Fibroblast of the aortic adventitia (primary cell): ENCODE measurements around the gene PHGDH. TPM values are rescaled to one million over a fixed set of nuclear protein-coding genes. Genes with fewer than 3 reads are reported as not detected.
A peak's percentile ranks its signal among the peaks of the same experiment; 100 is the strongest.

ENCODE experiments used
- DNase-seq: peaks from one replicate; pipeline ENCODE4 v3.0.0-alpha.2; 2010; ENCODE audit warnings: low read depth
- H3K4me3 ChIP-seq: 2 replicates; pipeline ENCODE4 v1.5.1; 2011; ENCODE audit warnings: low read depth, mild to moderate bottlenecking, control low read depth, low read length, moderate library complexity
- total RNA-seq: library from RNA; depleted of rRNA; stranded (reverse); fragments of >200 nt; gene quantifications from 2 replicates; pipeline ENCODE4 v1.2.3, GENCODE V29; 2012; ENCODE audit warnings: low replicate concordance
- TF ChIP-seq, protein P1 (sequence below): IDR thresholded peaks from 2 replicates; pipeline ENCODE4 v1.5.1; 2011; ENCODE audit warnings: mild to moderate bottlenecking, low read length, control low read depth, inconsistent platforms; ENCODE audit not compliant: insufficient read depth

PHGDH gene
- total RNA-seq, 1 donor, result 246 TPM

GRCh38 chr1:119752592-119752991, 40.9 kb downstream of the PHGDH start:
- DNase-seq, result no peak
- TF ChIP-seq, protein P1, sequence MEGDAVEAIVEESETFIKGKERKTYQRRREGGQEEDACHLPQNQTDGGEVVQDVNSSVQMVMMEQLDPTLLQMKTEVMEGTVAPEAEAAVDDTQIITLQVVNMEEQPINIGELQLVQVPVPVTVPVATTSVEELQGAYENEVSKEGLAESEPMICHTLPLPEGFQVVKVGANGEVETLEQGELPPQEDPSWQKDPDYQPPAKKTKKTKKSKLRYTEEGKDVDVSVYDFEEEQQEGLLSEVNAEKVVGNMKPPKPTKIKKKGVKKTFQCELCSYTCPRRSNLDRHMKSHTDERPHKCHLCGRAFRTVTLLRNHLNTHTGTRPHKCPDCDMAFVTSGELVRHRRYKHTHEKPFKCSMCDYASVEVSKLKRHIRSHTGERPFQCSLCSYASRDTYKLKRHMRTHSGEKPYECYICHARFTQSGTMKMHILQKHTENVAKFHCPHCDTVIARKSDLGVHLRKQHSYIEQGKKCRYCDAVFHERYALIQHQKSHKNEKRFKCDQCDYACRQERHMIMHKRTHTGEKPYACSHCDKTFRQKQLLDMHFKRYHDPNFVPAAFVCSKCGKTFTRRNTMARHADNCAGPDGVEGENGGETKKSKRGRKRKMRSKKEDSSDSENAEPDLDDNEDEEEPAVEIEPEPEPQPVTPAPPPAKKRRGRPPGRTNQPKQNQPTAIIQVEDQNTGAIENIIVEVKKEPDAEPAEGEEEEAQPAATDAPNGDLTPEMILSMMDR, result no peak
- no peak overlapping the region for H3K4me3 ChIP-seq

DNA sequence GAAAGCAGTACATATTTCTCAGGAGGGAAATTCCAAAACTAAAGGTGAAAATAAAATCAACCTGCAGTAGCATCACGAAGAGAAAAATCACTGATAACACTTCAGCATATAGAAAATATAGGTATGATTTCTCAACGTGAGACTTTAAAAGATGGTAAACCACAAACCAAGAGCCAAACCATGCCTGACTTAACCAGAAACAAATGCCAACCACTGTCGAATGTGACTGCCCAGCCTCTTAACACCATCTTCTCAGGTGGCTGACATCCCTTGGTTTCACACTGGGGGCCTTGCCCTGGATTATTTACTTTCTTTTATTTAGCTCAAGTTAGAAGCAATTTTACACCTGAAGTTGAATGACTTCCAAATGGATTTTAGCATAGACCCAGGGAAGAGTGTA, 46.9 kb downstream of the PHGDH start:
- TF ChIP-seq, protein P1, result no peak
- DNase-seq, result no peak
- H3K4me3 ChIP-seq, result no peak overlapping the region

GRCh38 chr1:119762409-119762808, 50.7 kb downstream of the PHGDH start:
- TF ChIP-seq, protein P1, result no peak
- no peak for DNase-seq

DNA sequence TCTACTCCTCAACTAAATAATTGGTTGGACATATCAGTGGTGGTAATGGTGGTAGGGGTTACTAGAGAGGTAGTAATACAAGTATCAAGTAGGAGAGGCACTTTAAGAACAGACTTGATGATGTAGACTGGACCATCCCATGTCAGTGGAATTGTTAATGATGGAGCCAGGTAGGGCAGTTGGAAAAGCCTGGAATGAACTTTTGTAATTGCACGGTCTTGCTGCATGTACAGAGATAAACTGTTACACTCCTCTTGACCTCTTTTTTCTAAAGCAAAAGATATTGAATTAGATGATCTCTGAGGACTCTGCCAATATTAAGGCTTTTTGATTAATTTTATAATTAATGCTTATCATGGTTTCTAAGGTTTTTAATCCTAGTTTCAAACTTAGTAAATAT, 51.2 kb downstream of the PHGDH start:
- DNase-seq, result no peak
- TF ChIP-seq, protein P1, result no peak

More at GRCh38 chr1:119762409-119762808, 50.7 kb downstream of the PHGDH start:
- H3K4me3 ChIP-seq, result no peak overlapping the region

DNA sequence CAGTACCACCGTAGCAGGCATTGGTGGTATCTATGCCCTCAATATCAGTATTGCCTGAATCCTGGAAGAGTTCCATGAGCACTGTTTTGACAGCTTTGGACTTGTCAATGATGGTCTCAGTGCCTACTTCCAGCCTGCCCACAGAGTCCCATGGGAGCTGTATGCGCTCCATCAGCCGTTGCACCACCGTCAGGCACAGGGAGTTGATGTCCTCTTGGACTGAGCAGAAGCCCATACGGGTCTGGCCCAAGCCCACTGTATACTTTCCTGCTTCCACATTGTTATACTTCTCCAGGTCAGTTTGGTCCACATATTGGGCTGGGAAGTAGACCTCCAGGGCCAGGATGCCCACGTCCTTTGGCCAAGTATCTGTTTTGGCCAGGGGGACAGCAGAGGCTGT, 52.5 kb downstream of the PHGDH start:
- TF ChIP-seq, protein P1, result no peak
- no peak overlapping the region for H3K4me3 ChIP-seq

More for the DNA sequence above, 51.2 kb downstream of the PHGDH start:
- no peak overlapping the region for H3K4me3 ChIP-seq

GRCh38 chr1:119766374-119766794, 54.6 kb downstream of the PHGDH start:
- no peak overlapping the region for H3K4me3 ChIP-seq
- peak; percentile 9 for DNase-seq
- TF ChIP-seq, protein P1, result no peak

More for the DNA sequence above, 52.5 kb downstream of the PHGDH start:
- DNase-seq, result no peak

GRCh38 chr1:119767486-119767885, 55.8 kb downstream of the PHGDH start:
- H3K4me3 ChIP-seq, result no peak overlapping the region
- no peak for DNase-seq
- TF ChIP-seq, protein P1, result no peak
